ENCODE measurements around the gene ODF2.
"Not testable (repeated sequence)": the region's sequence is repeated elsewhere in the genome, so short reads cannot be mapped to it uniquely, and the experiment has no call there.

The ODF2 gene

DNA sequence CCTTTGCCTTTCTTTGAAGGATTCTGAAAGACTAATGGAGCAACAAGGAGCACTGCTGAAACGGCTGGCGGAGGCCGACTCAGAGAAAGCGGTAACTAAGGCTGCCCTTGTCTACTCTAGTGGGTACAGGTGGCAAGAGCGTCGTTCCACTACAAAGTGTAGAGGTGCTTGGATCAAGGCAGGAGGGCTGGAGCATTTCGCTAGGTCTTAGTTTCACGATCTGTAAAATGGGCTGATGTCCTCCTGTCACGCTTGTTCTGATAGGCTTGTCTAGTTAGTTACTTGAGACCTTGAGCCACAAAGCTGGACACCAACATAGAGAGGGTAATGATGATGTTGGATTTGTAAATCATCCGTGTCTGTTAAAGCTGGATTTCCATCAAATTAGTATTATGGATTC, 25.8 kb downstream of the ODF2 start:
- in situ Hi-C loops (cut with MboI; ENCODE audit: low sequenced_read_pairs): no loop called here

- in situ Hi-C loops (cut with MboI; ENCODE audit: low sequenced_read_pairs): no loop called here
Measured at GRCh38 chr9:128482186-128482585, 26.4 kb downstream of the ODF2 start.

GRCh38 chr9:128484686-128485413, 29.0 kb downstream of the ODF2 start:
- in situ Hi-C loops (cut with MboI; ENCODE audit: low sequenced_read_pairs): no loop called here

DNA sequence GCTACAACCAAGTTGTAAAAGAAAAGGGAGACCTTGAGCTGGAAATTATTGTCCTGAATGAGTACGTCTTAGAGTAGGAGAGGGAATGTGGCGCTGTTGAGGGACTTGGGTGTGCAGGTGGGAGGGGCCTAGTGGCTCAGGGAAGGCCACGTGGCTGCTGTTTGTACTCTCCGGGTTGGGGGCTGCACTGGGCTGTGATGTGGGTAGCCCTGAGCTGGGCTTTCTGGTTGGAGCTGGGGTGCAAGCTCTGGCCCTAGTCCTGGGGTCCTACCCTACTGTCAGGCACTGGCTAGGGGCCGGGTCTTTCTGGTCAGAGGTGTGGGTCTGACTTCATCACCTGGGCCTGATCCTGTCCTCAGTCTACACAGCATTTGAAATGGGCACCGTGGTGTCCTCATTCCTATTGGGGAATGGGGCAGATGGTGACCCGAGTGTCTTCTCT, 29.6 kb downstream of the ODF2 start:
- in situ Hi-C loops (cut with MboI; ENCODE audit: low sequenced_read_pairs): no loop called here

DNA sequence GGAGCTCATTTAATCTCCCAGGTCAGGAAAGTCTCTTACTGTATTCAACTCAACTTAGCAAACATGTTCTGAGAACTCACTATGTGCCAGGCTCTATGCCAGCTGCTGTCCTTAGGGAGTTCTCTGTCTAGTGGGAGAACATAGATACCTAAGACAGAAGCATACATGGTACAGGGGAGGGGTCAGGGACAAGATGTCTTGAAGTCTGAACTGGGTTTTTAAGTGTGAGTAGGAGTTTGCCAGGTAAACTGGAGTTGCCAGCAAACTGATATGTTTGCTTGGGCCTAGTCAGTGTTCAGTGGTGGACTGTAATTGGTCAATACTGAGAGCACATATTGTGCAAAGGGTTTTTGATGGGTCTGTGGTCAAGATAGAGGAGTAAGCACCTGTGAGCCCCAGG, 30.4 kb downstream of the ODF2 start:
- in situ Hi-C loops (cut with MboI; ENCODE audit: low sequenced_read_pairs): no loop called here

GRCh38 chr9:128493424-128493823, 37.6 kb downstream of the ODF2 start:
- in situ Hi-C loops (cut with MboI; ENCODE audit: low sequenced_read_pairs): no loop called here

DNA sequence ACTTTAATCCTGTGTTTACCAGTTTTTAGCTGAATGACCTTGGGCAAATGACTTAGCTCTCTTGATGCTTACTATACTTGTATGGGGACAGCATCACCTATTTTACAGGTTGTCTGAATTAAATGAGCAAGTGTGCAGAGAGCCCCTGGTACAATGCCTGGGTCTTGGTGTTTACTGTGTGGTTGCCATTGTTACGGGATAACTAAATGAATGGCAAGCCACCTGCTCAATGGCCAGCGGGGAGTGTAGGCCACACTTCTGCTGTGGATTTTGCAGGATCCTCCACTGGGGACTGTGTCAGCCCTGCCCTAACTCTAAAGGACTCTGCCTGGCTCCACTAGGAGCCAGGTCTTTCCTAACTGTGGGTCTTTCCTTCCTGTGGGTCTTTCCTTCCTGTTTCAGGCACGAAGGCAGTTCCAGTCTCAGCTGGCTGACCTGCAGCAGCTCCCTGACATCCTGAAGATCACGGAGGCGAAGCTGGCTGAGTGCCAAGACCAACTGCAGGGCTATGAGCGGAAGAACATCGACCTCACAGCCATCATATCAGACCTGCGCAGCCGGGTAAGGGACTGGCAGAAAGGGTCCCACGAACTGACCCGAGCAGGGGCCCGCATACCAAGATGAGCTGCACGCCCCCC, 38.4 kb downstream of the ODF2 start:
- in situ Hi-C loops (cut with MboI; ENCODE audit: low sequenced_read_pairs): no loop called here

DNA sequence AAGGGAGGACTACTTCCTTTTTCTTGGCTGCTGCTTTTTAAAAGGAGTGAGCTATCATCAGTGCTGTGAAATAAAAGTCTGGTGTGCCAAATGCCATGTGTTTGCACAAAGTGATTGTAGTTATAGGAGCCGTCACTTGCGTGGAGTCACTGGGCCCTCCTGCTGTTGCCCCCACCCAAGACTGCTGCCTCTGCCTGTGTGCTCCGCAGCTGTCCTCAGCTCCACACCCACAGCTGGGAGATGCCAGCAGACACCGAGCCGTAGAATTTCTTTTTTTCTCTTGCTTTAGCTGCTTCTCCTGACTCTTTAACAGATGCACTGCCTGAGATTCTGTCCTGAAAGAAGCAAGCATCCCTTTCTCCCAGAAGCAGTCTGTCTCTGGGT, 38.9 kb downstream of the ODF2 start:
- in situ Hi-C loops (cut with MboI; ENCODE audit: low sequenced_read_pairs): no loop called here

DNA sequence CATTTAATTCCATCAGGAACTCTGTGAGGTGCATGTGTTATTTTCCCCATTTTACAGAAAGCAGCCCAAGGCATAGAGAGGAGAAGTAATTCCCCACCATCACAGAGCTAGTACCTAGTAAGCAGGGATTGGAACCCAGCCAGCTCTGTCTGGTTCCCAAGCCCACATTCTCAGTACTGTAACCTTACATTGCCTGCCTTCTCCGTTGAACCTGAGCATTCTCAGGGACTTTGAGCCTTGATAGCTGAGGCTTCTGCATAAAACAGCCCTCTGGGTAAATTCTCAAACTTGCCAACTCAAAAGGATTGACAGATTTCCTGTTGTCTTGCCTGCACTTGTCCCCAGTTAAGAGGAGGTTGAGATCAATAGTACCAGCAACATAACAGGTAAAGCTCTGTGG, 39.5 kb downstream of the ODF2 start:
- in situ Hi-C loops (cut with MboI; ENCODE audit: low sequenced_read_pairs): no loop called here

GRCh38 chr9:128495804-128496417, 40.1 kb downstream of the ODF2 start:
- in situ Hi-C loops (cut with MboI; ENCODE audit: low sequenced_read_pairs): no loop called here

GRCh38 chr9:128497824-128498610, 42.2 kb downstream of the ODF2 start:
- in situ Hi-C loops (cut with MboI; ENCODE audit: low sequenced_read_pairs): no loop called here

GRCh38 chr9:128498911-128499310, 43.1 kb downstream of the ODF2 start:
- in situ Hi-C loops (cut with MboI; ENCODE audit: low sequenced_read_pairs): no loop called here

DNA sequence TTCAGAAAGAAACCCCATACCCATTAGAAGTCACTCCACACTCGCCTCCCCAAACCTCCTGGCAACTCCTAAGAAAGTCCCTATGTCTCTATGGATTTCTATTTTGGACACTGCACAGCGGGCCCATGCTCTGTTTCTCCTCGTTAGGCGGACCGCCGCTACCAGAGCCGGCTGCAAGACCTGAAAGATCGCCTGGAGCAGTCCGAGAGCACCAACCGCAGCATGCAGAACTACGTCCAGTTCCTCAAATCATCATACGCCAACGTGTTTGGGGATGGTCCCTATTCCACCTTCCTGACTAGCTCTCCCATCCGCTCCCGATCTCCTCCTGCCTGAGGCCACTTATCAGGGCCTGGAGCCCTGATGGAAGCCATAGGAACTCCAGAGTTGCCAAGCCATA, 44.1 kb downstream of the ODF2 start:
- in situ Hi-C loops (cut with MboI; ENCODE audit: low sequenced_read_pairs): no loop called here

GRCh38 chr9:128503415-128503825, 47.6 kb downstream of the ODF2 start:
- in situ Hi-C loops (cut with MboI; ENCODE audit: low sequenced_read_pairs): not testable (repeated sequence)

- in situ Hi-C loops (cut with MboI; ENCODE audit: low sequenced_read_pairs): no loop called here
Measured at GRCh38 chr9:128503870-128504269, 48.1 kb downstream of the ODF2 start.

- in situ Hi-C loops (cut with MboI; ENCODE audit: low sequenced_read_pairs): no loop called here
Measured at GRCh38 chr9:128504485-128505413, 48.9 kb downstream of the ODF2 start, which contains the start of gene GLE1. Gene GLE1, plus strand, starts transcription at chr9:128504719. Its CDS starts 87 bp downstream, at chr9:128504806.

DNA sequence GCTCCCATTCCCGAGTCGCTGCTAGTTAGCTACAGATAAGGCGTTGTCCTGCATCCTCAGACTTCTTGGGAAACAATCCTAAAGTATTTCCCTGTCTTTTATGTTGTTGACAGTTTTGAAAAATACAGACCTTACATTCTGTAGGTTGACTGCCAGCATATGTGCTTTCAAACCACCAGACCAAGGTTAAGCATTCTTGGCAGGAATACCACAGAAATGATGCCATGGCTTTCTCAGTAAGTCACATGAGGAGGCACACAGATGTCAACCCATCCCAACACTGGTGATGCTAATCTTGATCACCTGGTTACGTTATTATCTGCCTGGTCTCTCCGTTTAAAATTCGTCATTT, 49.6 kb downstream of the ODF2 start:
- in situ Hi-C loops (cut with MboI; ENCODE audit: low sequenced_read_pairs): no loop called here

GRCh38 chr9:128505906-128506305, 50.1 kb downstream of the ODF2 start:
- in situ Hi-C loops (cut with MboI; ENCODE audit: low sequenced_read_pairs): not testable (repeated sequence)

- in situ Hi-C loops (cut with MboI; ENCODE audit: low sequenced_read_pairs): no loop called here
Measured at GRCh38 chr9:128512820-128513219, 57.0 kb downstream of the ODF2 start.

- in situ Hi-C loops (cut with MboI; ENCODE audit: low sequenced_read_pairs): no loop called here
Measured at GRCh38 chr9:128521956-128522355, 66.2 kb downstream of the ODF2 start.
